Neural progenitor cell (in vitro differentiated cells): ENCODE measurements around the gene WDPCP. TPM values are rescaled to one million over a fixed set of nuclear protein-coding genes. Genes with fewer than 3 reads are reported as not detected.

Experiments
- DNase-seq: peaks from one replicate; pipeline ENCODE4 v3.0.0-alpha.2; 2016; ENCODE audit warnings: low spot score
- H2AFZ ChIP-seq: fragments of 200-600 bp; sonication (generic); replicated peaks from 2 replicates; pipeline ENCODE4 v1.6.1; 2016; ENCODE audit warnings: antibody characterized with exemption
- H3F3A ChIP-seq: fragments of 200-600 bp; sonication (generic); 2 replicates; pipeline ENCODE4 v1.6.1; 2016; ENCODE audit warnings: antibody characterized with exemption, low read depth
- H3K27ac ChIP-seq: fragments of 200-600 bp; sonication (generic); 2 replicates; pipeline ENCODE4 v1.5.1; 2016; ENCODE audit warnings: mild to moderate bottlenecking
- H3K27me3 ChIP-seq: fragments of 200-600 bp; sonication (generic); 2 replicates; pipeline ENCODE4 v1.6.1; 2016; ENCODE audit warnings: mild to moderate bottlenecking, moderate library complexity
- H3K36me3 ChIP-seq: fragments of 200-600 bp; sonication (generic); 2 replicates; pipeline ENCODE4 v1.5.1; 2016
- H3K4me1 ChIP-seq: fragments of 200-600 bp; sonication (generic); 2 replicates; pipeline ENCODE4 v1.6.1; 2016; ENCODE audit warnings: mixed run types
- H3K4me2 ChIP-seq: fragments of 200-600 bp; sonication (generic); 2 replicates; pipeline ENCODE4 v1.6.1; 2016
- H3K4me3 ChIP-seq: fragments of 200-600 bp; sonication (generic); 2 replicates; pipeline ENCODE4 v1.5.1; 2016
- H3K79me2 ChIP-seq: fragments of 200-600 bp; sonication (generic); 2 replicates; pipeline ENCODE4 v1.6.1; 2016; ENCODE audit warnings: low read depth
- H3K9ac ChIP-seq: fragments of 200-600 bp; sonication (generic); 2 replicates; pipeline ENCODE4 v1.6.1; 2016
- H3K9me3 ChIP-seq: fragments of 200-600 bp; sonication (generic); 2 replicates; pipeline ENCODE4 v1.5.1; 2016; ENCODE audit warnings: low read depth
- H4K20me1 ChIP-seq: fragments of 200-600 bp; sonication (generic); 2 replicates; pipeline ENCODE4 v1.6.1; 2016; ENCODE audit warnings: low read depth
- H3K27ac Mint-ChIP-seq: 3 replicates; pipeline ENCODE4 v1.8.0; 2021; ENCODE audit warnings: mixed read lengths
- H3K27me3 Mint-ChIP-seq: 2 replicates; pipeline ENCODE4 v1.8.0; 2022; ENCODE audit warnings: low read depth, mild to moderate bottlenecking, inconsistent platforms, moderate library complexity, mixed read lengths; ENCODE audit not compliant: insufficient read depth
- H3K36me3 Mint-ChIP-seq: 3 replicates; pipeline ENCODE4 v1.8.0; 2021; ENCODE audit warnings: mixed read lengths
- H3K4me1 Mint-ChIP-seq: 3 replicates; pipeline ENCODE4 v1.8.0; 2021; ENCODE audit warnings: mixed read lengths
- H3K4me3 Mint-ChIP-seq: 3 replicates; pipeline ENCODE4 v1.8.0; 2021; ENCODE audit warnings: mild to moderate bottlenecking, moderate library complexity, mixed read lengths
- H3K9me3 Mint-ChIP-seq: 3 replicates; pipeline ENCODE4 v1.8.0; 2020; ENCODE audit warnings: mixed read lengths
- EZH2 ChIP-seq: fragments of 200-600 bp; sonication (generic); IDR thresholded peaks from 2 replicates; pipeline ENCODE4 v1.6.1; 2017; ENCODE audit warnings: antibody characterized with exemption, mild to moderate bottlenecking, moderate library complexity
- EZH2phosphoT487 ChIP-seq: fragments of 200-600 bp; sonication (generic); IDR thresholded peaks from 2 replicates; pipeline ENCODE4 v1.6.1; 2017; ENCODE audit warnings: antibody characterized with exemption
- total RNA-seq: library from RNA; depleted of rRNA; stranded (reverse); fragments of >200 nt; gene quantifications from 2 replicates; pipeline ENCODE4 v1.2.3, GENCODE V29; 2015; ENCODE audit warnings: low replicate concordance
- TF ChIP-seq, protein P1 (sequence below): fragments of 200-600 bp; sonication (generic); IDR thresholded peaks from 2 replicates; pipeline ENCODE4 v1.5.1; 2017; ENCODE audit warnings: antibody characterized with exemption, mild to moderate bottlenecking

Gene WDPCP
- total RNA-seq, 1 donor from 2014 or later, result 11.4 TPM

DNA sequence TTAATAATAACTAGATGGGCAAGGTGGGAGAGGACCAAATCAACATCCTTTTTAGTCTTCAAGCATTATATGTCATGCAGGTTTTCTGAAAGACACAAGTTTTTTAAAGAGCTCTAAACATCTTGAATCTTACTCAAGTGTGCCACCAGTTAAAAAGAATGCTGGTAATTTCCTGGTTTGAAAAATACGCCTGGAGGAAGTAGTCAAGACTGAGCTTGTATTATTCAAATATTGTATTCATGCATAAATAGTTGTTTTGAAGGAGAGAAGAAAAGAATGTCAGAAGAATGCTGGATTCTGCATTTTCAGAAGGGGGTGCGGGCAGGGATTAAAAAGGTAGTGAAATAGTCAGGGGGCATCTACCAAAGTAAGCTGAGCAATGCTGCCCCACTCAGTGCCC, 90.7 kb downstream of the WDPCP start:
- Histone ChIP-seq H3K4me3 (no peak overlapping the region), H3K9ac (no peak overlapping the region), H3K27me3 (no peaks in the 10 kb centered on the region), H3K79me2 (no peaks in the 10 kb centered on the region), H3F3A (no peaks in the 10 kb centered on the region), H3K4me2 (no peak overlapping the region), H2AFZ (no peak overlapping the region), H3K9me3 (no peaks in the 10 kb centered on the region), H4K20me1 (no peaks in the 10 kb centered on the region), H3K4me1 (no peaks in the 10 kb centered on the region), H3K27ac (no peak overlapping the region), H3K36me3 (no peaks in the 10 kb centered on the region)
- no peak overlapping the region for H3K4me3 Mint-ChIP-seq
- no peaks in the 10 kb centered on the region for H3K27me3 Mint-ChIP-seq
- no peaks in the 10 kb centered on the region for H3K9me3 Mint-ChIP-seq
- no peak overlapping the region for H3K27ac Mint-ChIP-seq
- H3K4me1 Mint-ChIP-seq, result peaks cover 2% of the 10 kb centered on the region
- DNase-seq, result no peak
- no peaks in the 10 kb centered on the region for H3K36me3 Mint-ChIP-seq
- no peak for TF ChIP-seq EZH2
- no peak for TF ChIP-seq EZH2phosphoT487
- TF ChIP-seq, protein P1, sequence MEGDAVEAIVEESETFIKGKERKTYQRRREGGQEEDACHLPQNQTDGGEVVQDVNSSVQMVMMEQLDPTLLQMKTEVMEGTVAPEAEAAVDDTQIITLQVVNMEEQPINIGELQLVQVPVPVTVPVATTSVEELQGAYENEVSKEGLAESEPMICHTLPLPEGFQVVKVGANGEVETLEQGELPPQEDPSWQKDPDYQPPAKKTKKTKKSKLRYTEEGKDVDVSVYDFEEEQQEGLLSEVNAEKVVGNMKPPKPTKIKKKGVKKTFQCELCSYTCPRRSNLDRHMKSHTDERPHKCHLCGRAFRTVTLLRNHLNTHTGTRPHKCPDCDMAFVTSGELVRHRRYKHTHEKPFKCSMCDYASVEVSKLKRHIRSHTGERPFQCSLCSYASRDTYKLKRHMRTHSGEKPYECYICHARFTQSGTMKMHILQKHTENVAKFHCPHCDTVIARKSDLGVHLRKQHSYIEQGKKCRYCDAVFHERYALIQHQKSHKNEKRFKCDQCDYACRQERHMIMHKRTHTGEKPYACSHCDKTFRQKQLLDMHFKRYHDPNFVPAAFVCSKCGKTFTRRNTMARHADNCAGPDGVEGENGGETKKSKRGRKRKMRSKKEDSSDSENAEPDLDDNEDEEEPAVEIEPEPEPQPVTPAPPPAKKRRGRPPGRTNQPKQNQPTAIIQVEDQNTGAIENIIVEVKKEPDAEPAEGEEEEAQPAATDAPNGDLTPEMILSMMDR, result no peak

DNA sequence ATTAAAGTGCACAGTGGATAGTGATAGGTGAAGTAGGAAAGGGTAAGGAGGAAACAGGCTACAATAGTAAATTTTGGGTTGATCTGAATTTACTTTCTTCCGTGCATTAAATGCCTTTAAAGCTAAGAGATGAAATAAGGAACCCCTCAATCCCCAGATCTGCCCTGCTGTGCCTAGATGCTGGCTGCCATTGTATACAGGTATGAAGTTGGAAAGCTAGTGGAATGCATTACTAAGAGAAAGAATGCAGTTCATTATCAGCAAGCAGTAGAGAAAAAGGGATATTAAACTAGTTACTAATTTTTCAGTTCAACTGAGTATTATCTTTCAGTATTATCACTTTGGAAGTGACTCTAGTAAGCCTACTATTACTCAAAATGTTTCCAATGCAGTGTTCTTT, 93.3 kb downstream of the WDPCP start:
- H3K9me3 Mint-ChIP-seq, result no peaks in the 10 kb centered on the region

DNA sequence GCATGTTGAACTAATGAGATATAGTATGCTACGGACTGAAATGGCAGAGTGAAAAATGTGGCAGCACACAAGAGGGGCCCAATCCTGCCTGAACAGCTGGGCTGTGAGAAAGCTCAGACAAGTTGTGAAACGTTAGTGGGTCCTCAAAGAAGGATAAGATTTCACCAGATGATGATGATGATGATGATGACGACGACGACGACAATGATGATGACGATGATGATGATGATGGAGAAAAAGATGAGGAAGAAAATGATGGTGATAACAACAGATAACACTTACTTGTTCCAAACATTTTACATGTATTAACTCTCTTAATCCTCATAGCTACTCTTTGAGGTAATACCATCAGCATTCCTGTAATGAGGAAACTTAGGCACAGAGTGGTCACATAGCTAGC, 94.2 kb downstream of the WDPCP start:
- H3K36me3 ChIP-seq, result no peaks in the 10 kb centered on the region
- no peaks in the 10 kb centered on the region for H3F3A ChIP-seq
- Mint-ChIP-seq H3K4me3 (no peak overlapping the region), H3K4me1 (peaks cover 2% of the 10 kb centered on the region), H3K9me3 (no peaks in the 10 kb centered on the region), H3K36me3 (no peaks in the 10 kb centered on the region), H3K27ac (no peak overlapping the region), H3K27me3 (no peaks in the 10 kb centered on the region)
- no peaks in the 10 kb centered on the region for H3K4me1 ChIP-seq
- no peak overlapping the region for H3K27ac ChIP-seq
- H3K79me2 ChIP-seq, result no peaks in the 10 kb centered on the region
- H3K4me3 ChIP-seq, result no peak overlapping the region
- H3K4me2 ChIP-seq, result no peak overlapping the region
- TF ChIP-seq, protein P1, result no peak
- TF ChIP-seq EZH2 (no peak), EZH2phosphoT487 (no peak)
- H2AFZ ChIP-seq, result no peak overlapping the region
- no peak for DNase-seq
- no peaks in the 10 kb centered on the region for H4K20me1 ChIP-seq
- H3K27me3 ChIP-seq, result no peaks in the 10 kb centered on the region
- H3K9me3 ChIP-seq, result no peaks in the 10 kb centered on the region
- no peak overlapping the region for H3K9ac ChIP-seq

More for the DNA sequence above, 93.3 kb downstream of the WDPCP start:
- Histone ChIP-seq H2AFZ (no peak overlapping the region), H3K9ac (no peak overlapping the region), H3K4me2 (no peak overlapping the region), H3K9me3 (no peaks in the 10 kb centered on the region), H4K20me1 (no peaks in the 10 kb centered on the region), H3K4me3 (no peak overlapping the region), H3K4me1 (no peaks in the 10 kb centered on the region), H3K27me3 (no peaks in the 10 kb centered on the region), H3F3A (no peaks in the 10 kb centered on the region), H3K27ac (no peak overlapping the region), H3K36me3 (no peaks in the 10 kb centered on the region), H3K79me2 (no peaks in the 10 kb centered on the region)
- peaks cover 2% of the 10 kb centered on the region for H3K4me1 Mint-ChIP-seq
- H3K27me3 Mint-ChIP-seq, result no peaks in the 10 kb centered on the region
- H3K36me3 Mint-ChIP-seq, result no peaks in the 10 kb centered on the region
- H3K27ac Mint-ChIP-seq, result no peak overlapping the region
- no peak for DNase-seq
- TF ChIP-seq EZH2phosphoT487 (no peak), EZH2 (no peak)
- TF ChIP-seq, protein P1, result no peak
- no peak overlapping the region for H3K4me3 Mint-ChIP-seq
